CD14-positive monocyte (primary cell): ENCODE results near the gene RFX4. TPM values are rescaled to one million over a fixed set of nuclear protein-coding genes. Genes with fewer than 3 reads are reported as not detected.

ENCODE experiments used
- DNase-seq, 3 donors: peaks; one replicate each; pipeline ENCODE4 v3.0.0-alpha.2; 2011 to 2022
- H2AFZ ChIP-seq: 2 replicates; pipeline ENCODE4 v1.6.0; 2012; ENCODE audit warnings: mild to moderate bottlenecking, low read depth, low read length, inconsistent platforms; ENCODE audit not compliant: insufficient read depth, poor library complexity, severe bottlenecking
- H3K27ac ChIP-seq, 2 donors: 1 replicate in 1 of 2; 2 replicates in 1 of 2; pipeline ENCODE4 v1.5.1; 2012 to 2013; ENCODE audit warnings: low read length in 2 of 2, control low read depth in 1 of 2, inconsistent platforms in 1 of 2, low read depth in 1 of 2, mild to moderate bottlenecking in 1 of 2
- H3K27me3 ChIP-seq, 2 donors: one replicate each; pipeline versions ENCODE4 v1.6.0 to v1.6.1; 2011 to 2013; ENCODE audit warnings: low read length in 2 of 2; ENCODE audit not compliant: control insufficient read depth in 2 of 2, insufficient read depth in 2 of 2
- H3K36me3 ChIP-seq, 2 donors: replicated peaks in 1 of 2; 1 replicate in 1 of 2; 2 replicates in 1 of 2; pipeline versions ENCODE4 v1.5.1 to v1.6.1; 2012 to 2013; ENCODE audit warnings: low read length in 2 of 2, control low read depth in 1 of 2, inconsistent platforms in 1 of 2, mild to moderate bottlenecking in 1 of 2; ENCODE audit not compliant: insufficient read depth in 2 of 2, control insufficient read depth in 1 of 2
- H3K4me1 ChIP-seq, 2 donors: 1 replicate in 1 of 2; 2 replicates in 1 of 2; pipeline versions ENCODE4 v1.5.1 to v1.6.1; 2012 to 2013; ENCODE audit warnings: low read length in 2 of 2, control low read depth in 1 of 2, inconsistent platforms in 1 of 2, mild to moderate bottlenecking in 1 of 2, moderate library complexity in 1 of 2; ENCODE audit not compliant: insufficient read depth in 2 of 2, control insufficient read depth in 1 of 2
- H3K4me2 ChIP-seq: replicated peaks from 2 replicates; pipeline ENCODE3; 2012; ENCODE audit warnings: low read length, moderate library complexity, mild to moderate bottlenecking; ENCODE audit not compliant: poor library complexity, severe bottlenecking; ENCODE audit errors: extremely low read depth
- H3K4me3 ChIP-seq, 3 experiments: fragments of 200-600 bp in 1 of 3; sonication (generic) in 1 of 3; replicated peaks in 1 of 3; 1 replicate in 2 of 3; 2 replicates in 1 of 3; pipeline ENCODE4 v1.5.1; 2011 to 2013; ENCODE audit warnings: low read length in 3 of 3, mild to moderate bottlenecking in 3 of 3, control low read depth in 2 of 3, low read depth in 2 of 3, inconsistent platforms in 1 of 3, moderate library complexity in 1 of 3
- H3K79me2 ChIP-seq: 2 replicates; pipeline ENCODE4 v1.6.0; 2012; ENCODE audit warnings: mild to moderate bottlenecking, control low read depth, inconsistent platforms, low read length, moderate library complexity; ENCODE audit not compliant: insufficient read depth
- H3K9ac ChIP-seq: 2 replicates; pipeline ENCODE4 v1.6.0; 2017; ENCODE audit warnings: low read length, mild to moderate bottlenecking; ENCODE audit not compliant: insufficient read depth, poor library complexity, severe bottlenecking
- H3K9me3 ChIP-seq, 2 donors: replicated peaks in 1 of 2; 1 replicate in 1 of 2; 2 replicates in 1 of 2; pipeline versions ENCODE4 v1.5.1 to v1.6.1; 2012 to 2013; ENCODE audit warnings: low read length in 2 of 2, control low read depth in 1 of 2; ENCODE audit not compliant: control insufficient read depth in 1 of 2, insufficient read depth in 1 of 2
- H4K20me1 ChIP-seq: 2 replicates; pipeline ENCODE4 v1.6.0; 2012; ENCODE audit warnings: mild to moderate bottlenecking, low read length, control low read depth, moderate library complexity; ENCODE audit not compliant: insufficient read depth
- H3K27ac Mint-ChIP-seq, 7 donors: one replicate each; pipeline ENCODE4 v1.8.0; 2020; ENCODE audit warnings: mild to moderate bottlenecking in 7 of 7, mixed read lengths in 7 of 7, moderate library complexity in 6 of 7, inconsistent platforms in 2 of 7
- H3K27me3 Mint-ChIP-seq, 3 donors: one replicate each; pipeline ENCODE4 v1.8.0; 2021 to 2022; ENCODE audit warnings: low read depth in 3 of 3, mild to moderate bottlenecking in 3 of 3, mixed read lengths in 3 of 3, moderate library complexity in 3 of 3, inconsistent platforms in 1 of 3
- H3K36me3 Mint-ChIP-seq, 2 donors: one replicate each; pipeline ENCODE4 v1.8.0; 2020; ENCODE audit warnings: mixed read lengths in 2 of 2, inconsistent platforms in 1 of 2, mild to moderate bottlenecking in 1 of 2
- H3K4me1 Mint-ChIP-seq: one replicate; pipeline ENCODE4 v1.8.0; 2020; ENCODE audit warnings: mild to moderate bottlenecking, mixed read lengths
- H3K4me3 Mint-ChIP-seq, 2 donors: one replicate each; pipeline ENCODE4 v1.8.0; 2020; ENCODE audit warnings: mild to moderate bottlenecking in 2 of 2, mixed read lengths in 2 of 2, moderate library complexity in 1 of 2
- H3K9me3 Mint-ChIP-seq, 7 donors: one replicate each; pipeline ENCODE4 v1.8.0; 2020 to 2022; ENCODE audit warnings: mixed read lengths in 7 of 7, mild to moderate bottlenecking in 6 of 7, moderate library complexity in 6 of 7, inconsistent platforms in 2 of 7
- CTCF ChIP-seq: fragments of 200-600 bp; IDR thresholded peaks from one replicate; pipeline ENCODE4 v1.8.0; 2022; ENCODE audit warnings: antibody characterized with exemption, mild to moderate bottlenecking
- WGBS: methylation state at CpG from one replicate; pipeline ENCODE4 v1.1.5; 2013; ENCODE audit warnings: missing lambda C conversion rate; ENCODE audit not compliant: insufficient coverage; 5-methylcytosine and 5-hydroxymethylcytosine counted together
- intact Hi-C, 2 donors: fragments of 100-400 bp; cut with micrococcal nuclease; formaldehyde crosslinking; loops; one replicate each; pipeline versions ENCODE4 v1.15.0 to v1.15.1; 2023
- polyA plus RNA-seq, 3 donors: library from polyadenylated mRNA; depleted of rRNA in 1 of 3; unstranded in 2 of 3; stranded (reverse) in 1 of 3; fragments of 300-500 nt in 2 of 3; fragments of >200 nt in 1 of 3; fragmentation: Illumina TruSeq in 2 of 3; gene quantifications; 1 replicate in 2 of 3; 2 replicates in 1 of 3; pipeline ENCODE4 v1.2.3, GENCODE V29; 2012 to 2021

Gene RFX4
- polyA plus RNA-seq, 3 donors, result not detected

- no peak overlapping the region for H3K27ac ChIP-seq
- no peak for DNase-seq
- no peak overlapping the region for H3K9ac ChIP-seq
- no peaks in the 10 kb centered on the region for H4K20me1 ChIP-seq
- Mint-ChIP-seq H3K27me3 (peaks cover 11 to 50% (median 12%) of the 10 kb centered on the region in 3 donors), H3K27ac (peak overlapping the region in 1 of 7 donors; percentile 6), H3K36me3 (no peaks in the 10 kb centered on the region), H3K4me3 (no peak overlapping the region), H3K9me3 (peaks cover 0 to 3% (median 0%) of the 10 kb centered on the region in 7 donors), H3K4me1 (no peaks in the 10 kb centered on the region)
- H3K4me2 ChIP-seq, result no peak overlapping the region
- peaks cover 11 to 18% of the 10 kb centered on the region in 2 donors for H3K27me3 ChIP-seq
- no peak overlapping the region for H3K4me3 ChIP-seq
- no peak overlapping the region for H2AFZ ChIP-seq
- no peak for TF ChIP-seq CTCF
- no peaks in the 10 kb centered on the region for H3K36me3 ChIP-seq
- 100% methylated on average over 1 of the region's 4 CpGs for WGBS
- H3K4me1 ChIP-seq, result no peaks in the 10 kb centered on the region
- intact Hi-C loops, result no loop called here
- no peaks in the 10 kb centered on the region for H3K79me2 ChIP-seq
- H3K9me3 ChIP-seq, result no peaks in the 10 kb centered on the region
Observed at GRCh38 chr12:106733660-106734059, 150.9 kb downstream of the RFX4 start.

GRCh38 chr12:106736051-106736957, 153.5 kb downstream of the RFX4 start:
- peaks cover 8 to 12% of the 10 kb centered on the region in 2 donors for H3K4me1 ChIP-seq
- no peaks in the 10 kb centered on the region for H3K9me3 ChIP-seq
- no peaks in the 10 kb centered on the region for H3K79me2 ChIP-seq
- Mint-ChIP-seq H3K9me3 (peaks cover 0 to 3% (median 0%) of the 10 kb centered on the region in 7 donors), H3K27me3 (peaks cover 9 to 49% (median 14%) of the 10 kb centered on the region in 3 donors), H3K36me3 (no peaks in the 10 kb centered on the region), H3K4me1 (peaks cover 8% of the 10 kb centered on the region), H3K27ac (peak overlapping the region in 1 of 7 donors; percentile 1), H3K4me3 (no peak overlapping the region)
- no peaks in the 10 kb centered on the region for H3K36me3 ChIP-seq
- no peak overlapping the region for H3K4me3 ChIP-seq
- no peak for TF ChIP-seq CTCF
- no peak overlapping the region for H3K4me2 ChIP-seq
- WGBS, result 72% methylated on average over 5 of the region's 9 CpGs
- no peaks in the 10 kb centered on the region for H4K20me1 ChIP-seq
- intact Hi-C loops, result no loop called here
- no peak overlapping the region for H3K9ac ChIP-seq
- no peak for DNase-seq
- peaks cover 6 to 9% of the 10 kb centered on the region in 2 donors for H3K27me3 ChIP-seq
- no peak overlapping the region for H3K27ac ChIP-seq
- H2AFZ ChIP-seq, result no peak overlapping the region
